Upper lobe of left lung (tissue), 4 donors: ENCODE results near the gene BEX3.

Experiments
- EP300 ChIP-seq, 4 donors: sonication (generic); formaldehyde crosslinking; IDR thresholded peaks; one replicate each; pipeline ENCODE4 v1.5.1; 2017; ENCODE audit warnings: antibody characterized with exemption in 4 of 4, control low read depth in 2 of 4
- POLR2AphosphoS5 ChIP-seq, 2 donors: sonication (generic); formaldehyde crosslinking; IDR thresholded peaks; one replicate each; pipeline ENCODE4 v1.5.1; 2017; ENCODE audit warnings: antibody characterized with exemption in 2 of 2
- TF ChIP-seq, protein P1 (sequence below), 6 experiments: fragments of 450-650 bp in 4 of 6; fragments of 200-600 bp in 2 of 6; sonication (generic) in 2 of 6; IDR thresholded peaks; one replicate each; pipeline ENCODE4 v1.5.1; 2016 to 2019; ENCODE audit warnings: antibody characterized with exemption in 6 of 6

DNA sequence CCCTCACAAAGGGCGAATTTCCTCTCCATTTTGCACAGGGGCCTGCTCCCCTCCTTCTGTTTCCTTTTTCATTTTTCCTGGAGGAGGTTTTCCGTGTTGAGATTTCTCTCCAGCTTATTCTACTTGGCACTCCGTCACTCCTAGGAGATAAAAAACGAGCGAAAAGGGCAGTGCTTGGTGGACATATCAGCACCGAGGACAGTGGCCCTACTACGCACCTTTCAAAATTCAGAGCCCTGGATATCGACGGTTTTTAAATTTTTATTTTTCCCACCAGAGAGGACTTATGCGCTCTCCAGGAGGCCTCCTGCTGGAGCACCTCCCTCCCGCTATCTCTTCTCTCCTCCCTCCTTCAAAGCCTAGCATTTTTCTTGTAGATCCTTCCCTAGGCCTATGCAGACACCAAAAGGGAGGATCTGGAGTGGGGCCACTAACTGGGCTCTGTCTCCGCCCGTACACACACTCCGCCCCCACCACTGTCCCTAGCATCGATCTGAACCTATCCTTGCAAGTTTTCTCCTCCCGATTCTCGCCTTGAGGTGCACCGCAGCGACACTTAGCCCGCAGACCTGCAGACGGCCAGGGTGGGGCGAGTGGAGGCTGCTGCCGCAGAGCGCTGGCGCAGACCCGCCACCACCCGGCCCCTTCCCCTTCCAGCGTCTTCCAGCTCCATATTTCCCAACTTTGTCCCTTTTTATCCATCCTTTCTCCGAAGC lies 28.5 kb upstream of the BEX3 start:
- no peak for TF ChIP-seq EP300 (IDR thresholded peaks at IDR 0.05)
- no peak for TF ChIP-seq POLR2AphosphoS5 (IDR thresholded peaks at IDR 0.05)
- TF ChIP-seq, protein P1, sequence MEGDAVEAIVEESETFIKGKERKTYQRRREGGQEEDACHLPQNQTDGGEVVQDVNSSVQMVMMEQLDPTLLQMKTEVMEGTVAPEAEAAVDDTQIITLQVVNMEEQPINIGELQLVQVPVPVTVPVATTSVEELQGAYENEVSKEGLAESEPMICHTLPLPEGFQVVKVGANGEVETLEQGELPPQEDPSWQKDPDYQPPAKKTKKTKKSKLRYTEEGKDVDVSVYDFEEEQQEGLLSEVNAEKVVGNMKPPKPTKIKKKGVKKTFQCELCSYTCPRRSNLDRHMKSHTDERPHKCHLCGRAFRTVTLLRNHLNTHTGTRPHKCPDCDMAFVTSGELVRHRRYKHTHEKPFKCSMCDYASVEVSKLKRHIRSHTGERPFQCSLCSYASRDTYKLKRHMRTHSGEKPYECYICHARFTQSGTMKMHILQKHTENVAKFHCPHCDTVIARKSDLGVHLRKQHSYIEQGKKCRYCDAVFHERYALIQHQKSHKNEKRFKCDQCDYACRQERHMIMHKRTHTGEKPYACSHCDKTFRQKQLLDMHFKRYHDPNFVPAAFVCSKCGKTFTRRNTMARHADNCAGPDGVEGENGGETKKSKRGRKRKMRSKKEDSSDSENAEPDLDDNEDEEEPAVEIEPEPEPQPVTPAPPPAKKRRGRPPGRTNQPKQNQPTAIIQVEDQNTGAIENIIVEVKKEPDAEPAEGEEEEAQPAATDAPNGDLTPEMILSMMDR (IDR thresholded peaks at IDR 0.05): no peak
